Neuronal stem cell (in vitro differentiated cells): ENCODE measurements around the gene LAMA5.

ENCODE experiments used
- DNase-seq: peaks from one replicate; pipeline ENCODE4 v3.0.0-alpha.2; 2013; ENCODE audit warnings: low spot score
- H2AFZ ChIP-seq: one replicate; pipeline ENCODE4 v1.6.1; 2013; ENCODE audit warnings: mild to moderate bottlenecking, low read length, inconsistent platforms
- H2AK5ac ChIP-seq: 2 replicates; pipeline ENCODE4 v1.6.1; 2013; ENCODE audit warnings: low read depth, mild to moderate bottlenecking, inconsistent platforms, low read length, moderate library complexity, mixed read lengths
- H2BK120ac ChIP-seq: 2 replicates; pipeline ENCODE4 v1.6.1; 2013; ENCODE audit warnings: low read depth, mild to moderate bottlenecking, inconsistent platforms, low read length, moderate library complexity, mixed read lengths
- H2BK12ac ChIP-seq: one replicate; pipeline ENCODE4 v1.6.1; 2013; ENCODE audit warnings: low read length, inconsistent platforms
- H2BK15ac ChIP-seq: 2 replicates; pipeline ENCODE4 v1.6.1; 2013; ENCODE audit warnings: mild to moderate bottlenecking, low read length, inconsistent platforms, mixed read lengths
- H2BK5ac ChIP-seq: one replicate; pipeline ENCODE4 v1.6.1; 2013; ENCODE audit warnings: inconsistent platforms, mild to moderate bottlenecking, low read length, moderate library complexity
- H3K14ac ChIP-seq: one replicate; pipeline ENCODE4 v1.6.1; 2013; ENCODE audit warnings: low read length, inconsistent platforms
- H3K18ac ChIP-seq: 2 replicates; pipeline ENCODE4 v1.6.1; 2013; ENCODE audit warnings: low read length, inconsistent platforms
- H3K23ac ChIP-seq: 2 replicates; pipeline ENCODE4 v1.6.1; 2013; ENCODE audit warnings: low read depth, mild to moderate bottlenecking, mixed read lengths, low read length, inconsistent platforms; ENCODE audit not compliant: poor library complexity
- H3K27ac ChIP-seq: replicated peaks from 3 replicates; pipeline ENCODE4 v1.5.1; 2013; ENCODE audit warnings: low read length, inconsistent platforms
- H3K27me3 ChIP-seq, 3 experiments: 2 replicates each; pipeline ENCODE4 v1.6.1; 2013; ENCODE audit warnings: low read length in 3 of 3, mild to moderate bottlenecking in 2 of 3, inconsistent platforms in 1 of 3, low read depth in 1 of 3, mixed read lengths in 1 of 3, moderate library complexity in 1 of 3; ENCODE audit not compliant: control insufficient read depth in 3 of 3, insufficient read depth in 3 of 3
- H3K36me3 ChIP-seq, 2 donors: replicated peaks in 1 of 2; 2 replicates each; pipeline ENCODE4 v1.6.1; 2013; ENCODE audit warnings: low read length in 2 of 2; ENCODE audit not compliant: control insufficient read depth in 2 of 2, insufficient read depth in 2 of 2
- H3K4ac ChIP-seq: 2 replicates; pipeline ENCODE4 v1.6.1; 2013; ENCODE audit warnings: inconsistent platforms, mild to moderate bottlenecking, low read length, moderate library complexity
- H3K4me1 ChIP-seq, 2 donors: 1 replicate in 1 of 2; 2 replicates in 1 of 2; pipeline ENCODE4 v1.6.1; 2013; ENCODE audit warnings: low read length in 2 of 2, low read depth in 1 of 2; ENCODE audit not compliant: control insufficient read depth in 2 of 2, insufficient read depth in 1 of 2
- H3K4me2 ChIP-seq: one replicate; pipeline ENCODE4 v1.6.1; 2013; ENCODE audit warnings: mild to moderate bottlenecking, low read length, inconsistent platforms; ENCODE audit not compliant: insufficient read depth, poor library complexity, severe bottlenecking
- H3K4me3 ChIP-seq, 2 donors: 2 replicates each; pipeline ENCODE4 v1.5.1; 2013; ENCODE audit warnings: low read length in 2 of 2, mild to moderate bottlenecking in 2 of 2, inconsistent platforms in 1 of 2, moderate library complexity in 1 of 2
- H3K79me1 ChIP-seq: one replicate; pipeline ENCODE4 v1.6.1; 2013; ENCODE audit warnings: low read depth, mild to moderate bottlenecking, inconsistent platforms, low read length, moderate library complexity
- H3K9ac ChIP-seq: one replicate; pipeline ENCODE4 v1.6.1; 2013; ENCODE audit warnings: mild to moderate bottlenecking, low read depth, low read length, inconsistent platforms; ENCODE audit not compliant: poor library complexity
- H3K9me3 ChIP-seq, 2 donors: replicated peaks in 1 of 2; 2 replicates each; pipeline versions ENCODE3 to v1.6.1; 2013; ENCODE audit warnings: low read length in 2 of 2, mild to moderate bottlenecking in 2 of 2, inconsistent platforms in 1 of 2, low read depth in 1 of 2, mixed read lengths in 1 of 2, moderate library complexity in 1 of 2; ENCODE audit not compliant: control insufficient read depth in 2 of 2, insufficient read depth in 1 of 2
- H4K8ac ChIP-seq: one replicate; pipeline ENCODE4 v1.6.1; 2013; ENCODE audit warnings: low read depth, mild to moderate bottlenecking, inconsistent platforms, low read length, moderate library complexity
- H4K91ac ChIP-seq: one replicate; pipeline ENCODE4 v1.6.1; 2013; ENCODE audit warnings: low read length, low read depth, mild to moderate bottlenecking, inconsistent platforms; ENCODE audit not compliant: poor library complexity
- WGBS, 2 donors: extraction: QIAGEN DNeasy Blood & Tissue Kit; methylation state at CpG; one replicate each; pipeline ENCODE4 v1.1.7; 2013; ENCODE audit warnings: missing lambda C conversion rate in 2 of 2, mixed read lengths in 1 of 2; ENCODE audit not compliant: insufficient read length in 2 of 2, insufficient replicate concordance in 1 of 2; ENCODE audit errors: extremely low coverage in 2 of 2; 5-methylcytosine and 5-hydroxymethylcytosine counted together

Gene LAMA5

GRCh38 chr20:62363920-62364851, 2.9 kb downstream of the LAMA5 start:
- H4K91ac ChIP-seq = peak overlapping the region; percentile 9
- H2BK12ac ChIP-seq = peak overlapping the region; percentile 90
- peak overlapping the region; percentile 90 for H2BK5ac ChIP-seq
- H3K79me1 ChIP-seq = peaks cover 28% of the 10 kb centered on the region
- H3K9me3 ChIP-seq = no peaks in the 10 kb centered on the region
- peak overlapping the region; percentile 11 for H3K4me2 ChIP-seq
- H3K4ac ChIP-seq = no peak overlapping the region
- DNase-seq = no peak
- no peak overlapping the region for H2AFZ ChIP-seq
- WGBS, 2 donors = no CpG with 5 or more reads among the region's 22 CpGs
- no peaks in the 10 kb centered on the region for H3K27me3 ChIP-seq
- H3K18ac ChIP-seq = peak overlapping the region; percentile 83
- no peak overlapping the region for H4K8ac ChIP-seq
- peak overlapping the region; percentile 59 for H3K27ac ChIP-seq
- peak overlapping the region; percentile 98 for H2AK5ac ChIP-seq
- H3K4me3 ChIP-seq = no peak overlapping the region
- peak overlapping the region; percentile 60 for H3K23ac ChIP-seq
- H2BK15ac ChIP-seq = peak overlapping the region; percentile 75
- H3K9ac ChIP-seq = peak overlapping the region; percentile 72
- peak overlapping the region; percentile 49 for H3K14ac ChIP-seq
- H3K36me3 ChIP-seq = peaks cover 4 to 9% of the 10 kb centered on the region in 2 donors
- H3K4me1 ChIP-seq = peaks cover 42 to 71% of the 10 kb centered on the region in 2 donors
- peak overlapping the region; percentile 47 for H2BK120ac ChIP-seq

- peak overlapping the region; percentile 98 for H2AK5ac ChIP-seq
- H4K8ac ChIP-seq = no peak overlapping the region
- no peak overlapping the region for H3K4me3 ChIP-seq
- H2BK12ac ChIP-seq = no peak overlapping the region
- H3K9me3 ChIP-seq = no peaks in the 10 kb centered on the region
- H2BK5ac ChIP-seq = peak overlapping the region; percentile 90
- no CpG with 5 or more reads among the region's 20 CpGs for WGBS, 2 donors
- peak overlapping the region; percentile 11 for H3K4me2 ChIP-seq
- H4K91ac ChIP-seq = no peak overlapping the region
- no peak overlapping the region for H3K14ac ChIP-seq
- H3K79me1 ChIP-seq = peaks cover 37% of the 10 kb centered on the region
- peak overlapping the region; percentile 59 for H3K27ac ChIP-seq
- DNase-seq = no peak
- H3K36me3 ChIP-seq = peaks cover 4 to 9% of the 10 kb centered on the region in 2 donors
- peak overlapping the region; percentile 3 for H2BK15ac ChIP-seq
- no peaks in the 10 kb centered on the region for H3K27me3 ChIP-seq
- no peak overlapping the region for H2AFZ ChIP-seq
- H3K9ac ChIP-seq = peak overlapping the region; percentile 30
- peak overlapping the region; percentile 83 for H3K18ac ChIP-seq
- H3K23ac ChIP-seq = peak overlapping the region; percentile 60
- peak overlapping the region; percentile 47 for H2BK120ac ChIP-seq
- H3K4ac ChIP-seq = no peak overlapping the region
- peaks cover 36 to 70% of the 10 kb centered on the region in 2 donors for H3K4me1 ChIP-seq
Measured at GRCh38 chr20:62362991-62363919, 3.9 kb downstream of the LAMA5 start.

DNA sequence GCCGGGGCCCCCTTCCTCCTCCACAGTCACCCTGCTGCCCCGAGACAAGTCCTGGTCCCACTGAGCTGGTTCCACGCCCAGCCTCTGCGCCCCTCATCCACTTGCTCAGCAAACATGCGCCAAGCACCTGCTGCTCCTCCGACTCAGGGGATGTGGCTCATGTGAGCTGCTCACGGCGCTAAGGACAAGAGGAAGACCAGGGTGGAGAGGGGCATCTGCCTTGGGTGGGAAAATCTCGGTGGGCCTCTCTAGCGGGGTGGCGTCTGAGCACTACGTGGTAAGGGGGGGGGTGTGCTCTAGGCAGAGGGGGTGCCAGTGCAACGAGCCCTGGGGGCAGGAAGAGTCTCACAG, 4.5 kb downstream of the LAMA5 start:
- no peaks in the 10 kb centered on the region for H3K27me3 ChIP-seq
- no peak overlapping the region for H3K4me3 ChIP-seq
- no peak overlapping the region for H3K14ac ChIP-seq
- no CpG with 5 or more reads among the region's 13 CpGs for WGBS, 2 donors
- no peak for DNase-seq
- H3K4ac ChIP-seq = peak overlapping the region; percentile 1
- peak overlapping the region; percentile 56 for H4K91ac ChIP-seq
- no peak overlapping the region for H4K8ac ChIP-seq
- no peak overlapping the region for H2BK120ac ChIP-seq
- no peak overlapping the region for H2BK5ac ChIP-seq
- peaks cover 4 to 9% of the 10 kb centered on the region in 2 donors for H3K36me3 ChIP-seq
- H2BK15ac ChIP-seq = peak overlapping the region; percentile 3
- H3K23ac ChIP-seq = peak overlapping the region; percentile 15
- H3K9ac ChIP-seq = no peak overlapping the region
- H3K9me3 ChIP-seq = no peaks in the 10 kb centered on the region
- no peak overlapping the region for H2BK12ac ChIP-seq
- peak overlapping the region; percentile 20 for H3K18ac ChIP-seq
- no peak overlapping the region for H2AFZ ChIP-seq
- H3K4me2 ChIP-seq = no peak overlapping the region
- H3K79me1 ChIP-seq = peaks cover 36% of the 10 kb centered on the region
- no peak overlapping the region for H3K27ac ChIP-seq
- peak overlapping the region; percentile 7 for H2AK5ac ChIP-seq
- H3K4me1 ChIP-seq = peaks cover 29 to 63% of the 10 kb centered on the region in 2 donors
